HepG2 (cell line): ENCODE measurements around the gene ZNRF3. TPM values are rescaled to one million over a fixed set of nuclear protein-coding genes. Genes with fewer than 3 reads are reported as not detected.

Experiments used
- ATAC-seq: fragments of 200-7000 bp; cut with Tn5 transposase; 3 replicates; pipeline ENCODE4 v1.9.1; 2020; ENCODE audit warnings: mild to moderate bottlenecking, moderate library complexity
- BruUV-seq: library from RNA; stranded (reverse); fragments of 400-500 nt; replicated peaks from 2 replicates; lab custom pipeline; 2021; lab: Mats Ljungman, UMichigan
- CTCF ChIA-PET: fragments of 300-600 bp; formaldehyde crosslinking; extraction: SDS; loops from one replicate; lab custom pipeline; 2021; ENCODE audit warnings: low total read pairs, inconsistent platforms, low intra/inter-chr PET ratio; lab: Yijun Ruan, JAX
- POLR2A ChIA-PET: fragments of 350-600 bp; sonication (Branson Sonifier 250); formaldehyde crosslinking; loops from one replicate; lab custom pipeline; 2020; ENCODE audit warnings: antibody characterized with exemption, inconsistent platforms; lab: Yijun Ruan, JAX
- DNase-seq: peaks from one replicate; pipeline ENCODE4 v3.0.0-alpha.2; 2015; ENCODE audit warnings: low spot score
- FAIRE-seq: peaks from 3 replicates; lab custom pipeline; 2011; peaks lifted over from hg19 to GRCh38; lab: Jason Lieb, UNC
- H2AFZ ChIP-seq: one replicate; pipeline ENCODE4 v1.6.1; 2011; ENCODE audit warnings: low read length, inconsistent platforms
- H3K27ac ChIP-seq: fragments of 300-600 bp; 3 replicates; pipeline ENCODE4 v1.8.0; 2011; ENCODE audit warnings: mixed run types, mild to moderate bottlenecking, mixed read lengths, low read length, inconsistent platforms; ENCODE audit not compliant: insufficient read depth; ENCODE audit errors: extremely low read length
- H3K27me3 ChIP-seq, 2 experiments: fragments of 200-600 bp in 1 of 2; 2 replicates in 1 of 2; 3 replicates in 1 of 2; pipeline versions ENCODE4 v1.6.0 to v1.8.0; 2011; ENCODE audit warnings: low read length in 2 of 2, mild to moderate bottlenecking in 2 of 2, moderate library complexity in 2 of 2, inconsistent platforms in 1 of 2; ENCODE audit not compliant: insufficient read depth in 2 of 2, control insufficient read depth in 1 of 2
- H3K36me3 ChIP-seq, 2 experiments: fragments of 200-600 bp in 1 of 2; replicated peaks in 1 of 2; 2 replicates in 1 of 2; 3 replicates in 1 of 2; pipeline versions ENCODE4 v1.5.1 to v1.8.0; 2011; ENCODE audit warnings: low read length in 2 of 2, inconsistent platforms in 1 of 2; ENCODE audit not compliant: insufficient read depth in 2 of 2, control insufficient read depth in 1 of 2
- H3K4me1 ChIP-seq: 2 replicates; pipeline ENCODE4 v1.5.1; 2012; ENCODE audit warnings: low read length, inconsistent platforms; ENCODE audit not compliant: insufficient read depth
- H3K4me2 ChIP-seq: 2 replicates; pipeline ENCODE4 v1.6.0; 2011; ENCODE audit warnings: low read depth, low read length, inconsistent platforms
- H3K4me3 ChIP-seq, 3 experiments: fragments of 200-600 bp in 1 of 3; sonication (generic), shearing (Covaris generic) in 1 of 3; replicated peaks in 1 of 3; 2 replicates each; pipeline ENCODE4 v1.5.1; 2011 to 2016; ENCODE audit warnings: low read length in 3 of 3, inconsistent platforms in 2 of 3, low read depth in 2 of 3, mild to moderate bottlenecking in 2 of 3, control low read depth in 1 of 3, mixed read lengths in 1 of 3; ENCODE audit not compliant: insufficient read depth in 1 of 3
- H3K79me2 ChIP-seq: one replicate; pipeline ENCODE4 v1.6.1; 2011; ENCODE audit warnings: low read length, inconsistent platforms; ENCODE audit not compliant: insufficient read depth
- H3K9ac ChIP-seq: 2 replicates; pipeline ENCODE4 v1.6.0; 2011; ENCODE audit warnings: mild to moderate bottlenecking, low read depth, low read length, inconsistent platforms; ENCODE audit not compliant: insufficient read depth
- H3K9me3 ChIP-seq: 2 replicates; pipeline ENCODE4 v1.5.1; 2012; ENCODE audit warnings: mild to moderate bottlenecking, low read length
- H4K20me1 ChIP-seq: 2 replicates; pipeline ENCODE4 v1.6.0; 2011; ENCODE audit warnings: inconsistent platforms, mild to moderate bottlenecking, low read length, moderate library complexity; ENCODE audit not compliant: insufficient read depth
- AGO2 ChIP-seq: fragments of 200-400 bp; formaldehyde crosslinking; optimal IDR thresholded peaks from 2 replicates; pipeline ENCODE3; 2017; ENCODE audit warnings: mild to moderate bottlenecking, low read depth, low read length, moderate library complexity
- ZNF142 ChIP-seq: sonication (generic); formaldehyde crosslinking; IDR thresholded peaks from 2 replicates; pipeline ENCODE4 v1.4.0; 2020; ENCODE audit warnings: missing genetic modification reagents
- WGBS: methylation state at CpG from one replicate; pipeline ENCODE4 v1.1.6; 2017; ENCODE audit warnings: low lambda C conversion rate; 5-methylcytosine and 5-hydroxymethylcytosine counted together
- in situ Hi-C: cut with HindIII; loops from 2 replicates; pipeline ENCODE4 v1.10.0; 2017; ENCODE audit warnings: low pct_unique_long_range_greater_than_20kb; ENCODE audit not compliant: extremely low pct_ligation_motif_present
- intact Hi-C: fragments of 100-400 bp; cut with micrococcal nuclease; formaldehyde crosslinking; loops from one replicate; pipeline ENCODE4 v1.10.0; 2022; ENCODE audit not compliant: unreplicated experiment
- polyA plus RNA-seq, 8 experiments: library from polyadenylated mRNA; depleted of rRNA in 3 of 8; stranded (reverse) in 7 of 8; unstranded in 1 of 8; fragments of >200 nt; fragmentation: Illumina TruSeq in 4 of 8; extraction: Trizol in 4 of 8; gene quantifications; 2 replicates each; pipeline versions ENCODE4 v1.2.1 to v1.2.3, GENCODE V29; 2011 to 2016; ENCODE audit warnings: low read depth in 4 of 8, missing spikeins in 1 of 8, mixed read lengths in 1 of 8; ENCODE audit not compliant: insufficient read depth in 1 of 8
- total RNA-seq, 5 experiments: library from RNA; depleted of rRNA; stranded (reverse); fragments of >200 nt; fragmentation: Illumina TruSeq; extraction: Trizol; gene quantifications; 2 replicates each; pipeline ENCODE4 v1.2.3, GENCODE V29; 2016; ENCODE audit warnings: low read depth in 1 of 5

The ZNRF3 gene
- total and polyA plus RNA-seq, 2 of the 13 experiments (the other 11 are each of a cell fraction or from before 2014, with no cell fraction given) = 20.3 to 36.7 TPM

DNA sequence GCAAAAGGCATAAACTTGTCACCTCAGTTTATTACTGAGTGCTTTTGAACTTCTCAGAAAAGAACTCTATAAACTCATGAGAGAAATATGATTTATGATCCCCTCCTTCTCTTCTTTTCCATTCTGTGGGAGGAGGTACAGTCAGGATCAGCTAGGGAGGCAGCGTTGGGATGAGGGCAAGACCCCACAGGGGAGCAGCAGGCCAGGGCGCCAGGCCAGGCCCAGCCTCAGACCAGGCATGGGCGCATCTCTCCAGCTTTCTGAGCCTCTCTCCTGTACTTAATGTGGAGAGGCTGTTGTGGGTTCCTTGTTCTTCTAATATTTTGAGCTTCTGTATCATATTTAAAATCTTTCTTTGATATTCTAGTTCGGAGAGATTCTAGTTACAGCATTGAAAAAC is 106.5 kb downstream of the ZNRF3 start:
- H3K79me2 ChIP-seq = peaks cover 91% of the 10 kb centered on the region
- H4K20me1 ChIP-seq = peaks cover 3% of the 10 kb centered on the region; the same call in 1 of the 2 replicates
- intact Hi-C loops = no loop called here
- DNase-seq (no peak), ATAC-seq (no peak), FAIRE-seq (no peak)
- BruUV-seq = no TSS peak
- H3K36me3 ChIP-seq = peaks cover 47 to 85% of the 10 kb centered on the region in 2 experiments
- ChIA-PET CTCF (no interaction called here), POLR2A (interaction anchor here (2.4 kb wide), 1 partner anchor 15 kb away, joined by 6 read pairs; no protein-coding TSS in a partner anchor)
- H3K4me3 ChIP-seq = no peak overlapping the region
- H3K27me3 ChIP-seq = no peaks in the 10 kb centered on the region
- in situ Hi-C loops = no loop called here
- H3K9ac ChIP-seq = no peak overlapping the region
- H2AFZ ChIP-seq = no peak overlapping the region
- no peak overlapping the region for H3K27ac ChIP-seq
- 94% methylated on average over 4 of the region's 4 CpGs for WGBS
- no peak overlapping the region for H3K4me2 ChIP-seq
- TF ChIP-seq ZNF142 (CRISPR knock-in tag) (no peak), AGO2 (peak; percentile 41)
- peaks cover 7% of the 10 kb centered on the region; the same call in 1 of the 2 replicates for H3K9me3 ChIP-seq
- peaks cover 50% of the 10 kb centered on the region for H3K4me1 ChIP-seq
